ENCODE data around the gene AHSP. TPM values are rescaled to one million over a fixed set of nuclear protein-coding genes. Genes with fewer than 3 reads are reported as not detected.

AHSP gene
- total RNA-seq, 2 experiments from 2014 or later, result not detected

- H3K9me3 Mint-ChIP-seq, result no peaks in the 10 kb centered on the region
- peaks cover 27% of the 10 kb centered on the region for H3K27me3 Mint-ChIP-seq
- H3K27me3 ChIP-seq (ENCODE audit: control insufficient read depth in 1 of 2, insufficient read depth in 2 of 2, low read length in 2 of 2), result peaks cover 19 to 26% of the 10 kb centered on the region in 2 experiments
- POLR2A ChIA-PET, result interaction anchor here (0.9 to 1.4 kb wide), 3 partner anchors 9 to 178 kb away, joined by 3 to 8 read pairs (median 5); partner anchors contain the start of gene RUSF1
- H3K9me3 ChIP-seq (ENCODE audit: control insufficient read depth in 1 of 2, insufficient read depth in 1 of 2, low read length in 2 of 2), result no peaks in the 10 kb centered on the region
- H3K4me1 ChIP-seq (ENCODE audit: insufficient read depth, low read length), result peaks cover 4% of the 10 kb centered on the region
- no peak for TF ChIP-seq CTCF (IDR thresholded peaks at IDR 0.05)
- no peak overlapping the region for H3K27ac ChIP-seq (ENCODE audit: low read depth in 1 of 2, low read length in 2 of 2)
- H3K36me3 Mint-ChIP-seq (ENCODE audit: low read depth), result no peaks in the 10 kb centered on the region
- CTCF ChIA-PET, result no interaction called here
- no peaks in the 10 kb centered on the region for H3K36me3 ChIP-seq (ENCODE audit: insufficient read depth, low read length)
- DNase-seq (peak in 3 of 14 experiments; percentile 20 to 47 (median 23)), ATAC-seq (ENCODE audit: poor library complexity) (peak; percentile 68)
- peak overlapping the region; percentile 62 for H3K4me3 Mint-ChIP-seq
- peaks cover 10% of the 10 kb centered on the region for H3K4me1 Mint-ChIP-seq (ENCODE audit: low read depth)
- peak overlapping the region; percentile 34 for H3K4me3 ChIP-seq (ENCODE audit: low read length)
- H3K27ac Mint-ChIP-seq, result no peak overlapping the region
- intact Hi-C loops (cut with DNase I, micrococcal nuclease), result no loop called here
These were observed 1.6 kb downstream of the AHSP start for GRCh38 chr16:31529108-31529936.

GRCh38 chr16:31529937-31530312 lies 2.2 kb downstream of the AHSP start:
- Histone ChIP-seq H3K36me3 (ENCODE audit: insufficient read depth, low read length) (no peaks in the 10 kb centered on the region), H3K4me3 (ENCODE audit: low read length) (peak overlapping the region; percentile 20), H3K9me3 (ENCODE audit: control insufficient read depth in 1 of 2, insufficient read depth in 1 of 2, low read length in 2 of 2) (no peaks in the 10 kb centered on the region), H3K27ac (ENCODE audit: low read depth in 1 of 2, low read length in 2 of 2) (no peak overlapping the region), H3K27me3 (ENCODE audit: control insufficient read depth in 1 of 2, insufficient read depth in 2 of 2, low read length in 2 of 2) (peaks cover 19 to 32% of the 10 kb centered on the region in 2 experiments), H3K4me1 (ENCODE audit: insufficient read depth, low read length) (peaks cover 4% of the 10 kb centered on the region)
- DNase-seq (no peak), ATAC-seq (ENCODE audit: poor library complexity) (no peak)
- H3K36me3 Mint-ChIP-seq (ENCODE audit: low read depth), result no peaks in the 10 kb centered on the region
- peaks cover 10% of the 10 kb centered on the region for H3K4me1 Mint-ChIP-seq (ENCODE audit: low read depth)
- intact Hi-C loops (cut with DNase I, micrococcal nuclease), result loop anchor here in 1 of 2 experiments (10.0 kb wide), 1 partner anchor 75 kb away; no protein-coding TSS in a partner anchor
- H3K27me3 Mint-ChIP-seq, result peaks cover 28% of the 10 kb centered on the region
- H3K27ac Mint-ChIP-seq, result no peak overlapping the region
- ChIA-PET CTCF (no interaction called here), POLR2A (interaction anchor here (0.9 to 1.3 kb wide), 2 partner anchors 10 to 22 kb away, joined by 3 to 8 read pairs; partner anchors contain the start of gene RUSF1)
- H3K4me3 Mint-ChIP-seq, result no peak overlapping the region
- no peak for TF ChIP-seq CTCF (IDR thresholded peaks at IDR 0.05)
- no peaks in the 10 kb centered on the region for H3K9me3 Mint-ChIP-seq

GRCh38 chr16:31530405-31530804 lies 2.7 kb downstream of the AHSP start:
- Mint-ChIP-seq H3K27ac (no peak overlapping the region), H3K9me3 (no peaks in the 10 kb centered on the region), H3K4me1 (ENCODE audit: low read depth) (peaks cover 10% of the 10 kb centered on the region), H3K4me3 (no peak overlapping the region), H3K36me3 (ENCODE audit: low read depth) (no peaks in the 10 kb centered on the region), H3K27me3 (peaks cover 28% of the 10 kb centered on the region)
- Histone ChIP-seq H3K27me3 (ENCODE audit: control insufficient read depth in 1 of 2, insufficient read depth in 2 of 2, low read length in 2 of 2) (peaks cover 24 to 35% of the 10 kb centered on the region in 2 experiments), H3K4me1 (ENCODE audit: insufficient read depth, low read length) (peaks cover 4% of the 10 kb centered on the region), H3K36me3 (ENCODE audit: insufficient read depth, low read length) (no peaks in the 10 kb centered on the region), H3K27ac (ENCODE audit: low read depth in 1 of 2, low read length in 2 of 2) (no peak overlapping the region), H3K9me3 (ENCODE audit: control insufficient read depth in 1 of 2, insufficient read depth in 1 of 2, low read length in 2 of 2) (no peaks in the 10 kb centered on the region), H3K4me3 (ENCODE audit: low read length) (no peak overlapping the region)
- POLR2A ChIA-PET, result no interaction called here
- no peak for ATAC-seq (ENCODE audit: poor library complexity)
- no peak for TF ChIP-seq CTCF (IDR thresholded peaks at IDR 0.05)
- CTCF ChIA-PET, result no interaction called here
- intact Hi-C loops (cut with DNase I, micrococcal nuclease), result loop anchor here in 1 of 2 experiments (10.0 kb wide), 1 partner anchor 74 kb away; no protein-coding TSS in a partner anchor
- DNase-seq, result no peak

All from CD4-positive, alpha-beta T cell (primary cell).